Measurements from ENCODE around the gene C12orf76. TPM values are rescaled to one million over a fixed set of nuclear protein-coding genes. Genes with fewer than 3 reads are reported as not detected.

C12orf76 gene
- polyA plus RNA-seq, 1 donor (not counting 4 experiments of a cell fraction or from before 2014, with no cell fraction given): 7.3 TPM

DNA sequence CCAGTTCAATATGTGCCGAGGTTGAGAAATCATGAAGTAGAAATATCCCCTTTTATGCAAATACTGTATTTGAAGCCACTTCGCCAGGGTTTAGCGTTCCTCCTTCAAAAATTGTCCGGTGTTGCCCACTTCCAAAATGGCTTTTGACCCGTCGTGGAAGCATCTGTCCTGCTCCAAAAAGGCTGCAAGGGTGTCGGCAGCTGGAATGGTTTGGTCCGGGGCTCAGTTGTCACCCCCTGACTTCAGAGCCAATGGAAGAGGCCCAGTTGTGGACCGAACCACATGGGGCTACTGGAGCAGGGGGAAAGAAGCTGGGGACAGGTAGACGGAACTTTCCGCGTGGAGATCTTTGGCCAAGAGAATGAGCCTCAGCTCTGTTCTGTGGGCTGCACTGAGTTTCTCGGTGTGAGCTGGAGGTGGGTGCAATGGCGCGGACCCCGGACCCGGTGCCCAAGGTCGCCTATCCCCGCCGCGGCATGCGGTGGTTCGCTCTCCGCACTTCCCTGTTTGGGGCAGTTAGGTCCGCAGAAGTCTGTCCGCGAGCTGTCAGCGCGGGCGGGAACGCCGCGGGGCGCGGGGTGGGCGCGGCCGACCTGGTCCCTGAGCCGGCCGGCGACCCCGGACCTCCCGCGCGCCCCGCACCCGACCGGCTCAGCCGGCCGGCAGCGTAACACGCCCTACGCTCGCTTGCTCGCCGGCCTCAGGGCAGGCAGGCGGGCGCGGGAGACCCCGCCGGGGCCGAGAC is 49.2 kb downstream of the C12orf76 start, which contains the start of gene ANKRD13A:
ANKRD13A (plus strand) TSS at position 527 of the 745 bp plus-strand sequence. CDS start 259 bp downstream, outside the sequence.
- Histone ChIP-seq H3K4me1 (ENCODE audit: control insufficient read depth, extremely low read depth, insufficient read depth, low read length) (peaks cover 48% of the 10 kb centered on the region), H3K9me1 (ENCODE audit: control insufficient read depth, extremely low read depth, insufficient read depth, low read length) (no peaks in the 10 kb centered on the region), H3K36me3 (ENCODE audit: control insufficient read depth in 2 of 2, extremely low read depth in 1 of 2, insufficient read depth in 2 of 2, low read length in 2 of 2) (peaks cover 0 to 4% of the 10 kb centered on the region in 2 experiments), H3K79me2 (ENCODE audit: control insufficient read depth, insufficient read depth, low read length) (peaks cover 45% of the 10 kb centered on the region), H3K9me3 (ENCODE audit: control insufficient read depth, low read depth, low read length) (no peaks in the 10 kb centered on the region), H3K27me3 (ENCODE audit: control insufficient read depth, extremely low read depth, insufficient read depth, low read length) (no peaks in the 10 kb centered on the region), H4K20me1 (ENCODE audit: control insufficient read depth, extremely low read depth, insufficient read depth, low read length) (no peaks in the 10 kb centered on the region), H3K9ac (ENCODE audit: control insufficient read depth, extremely low read depth, insufficient read depth, low read length) (peak within 1 kb of the TSS; percentile 97), H2AFZ (ENCODE audit: control insufficient read depth, low read length) (peak within 1 kb of the TSS; percentile 98), H3K4me2 (ENCODE audit: control insufficient read depth, extremely low read depth, insufficient read depth, low read depth, low read length) (peak within 1 kb of the TSS; percentile 93), H3K27ac (ENCODE audit: control insufficient read depth, insufficient read depth, low read length) (peak within 1 kb of the TSS; percentile 96), H3K4me3 (ENCODE audit: control insufficient read depth in 2 of 3, extremely low read depth in 1 of 3, insufficient read depth in 2 of 3, low read depth in 1 of 3, low read length in 3 of 3) (peak within 1 kb of the TSS; percentile 71 to 85 (median 79))
- TF ChIP-seq EZH2 (IDR thresholded peaks at IDR 0.05; ENCODE audit: low read length): no peak
- TF ChIP-seq, protein P1, sequence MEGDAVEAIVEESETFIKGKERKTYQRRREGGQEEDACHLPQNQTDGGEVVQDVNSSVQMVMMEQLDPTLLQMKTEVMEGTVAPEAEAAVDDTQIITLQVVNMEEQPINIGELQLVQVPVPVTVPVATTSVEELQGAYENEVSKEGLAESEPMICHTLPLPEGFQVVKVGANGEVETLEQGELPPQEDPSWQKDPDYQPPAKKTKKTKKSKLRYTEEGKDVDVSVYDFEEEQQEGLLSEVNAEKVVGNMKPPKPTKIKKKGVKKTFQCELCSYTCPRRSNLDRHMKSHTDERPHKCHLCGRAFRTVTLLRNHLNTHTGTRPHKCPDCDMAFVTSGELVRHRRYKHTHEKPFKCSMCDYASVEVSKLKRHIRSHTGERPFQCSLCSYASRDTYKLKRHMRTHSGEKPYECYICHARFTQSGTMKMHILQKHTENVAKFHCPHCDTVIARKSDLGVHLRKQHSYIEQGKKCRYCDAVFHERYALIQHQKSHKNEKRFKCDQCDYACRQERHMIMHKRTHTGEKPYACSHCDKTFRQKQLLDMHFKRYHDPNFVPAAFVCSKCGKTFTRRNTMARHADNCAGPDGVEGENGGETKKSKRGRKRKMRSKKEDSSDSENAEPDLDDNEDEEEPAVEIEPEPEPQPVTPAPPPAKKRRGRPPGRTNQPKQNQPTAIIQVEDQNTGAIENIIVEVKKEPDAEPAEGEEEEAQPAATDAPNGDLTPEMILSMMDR (optimal IDR thresholded peaks at IDR 0.05 in 1 of 3, IDR thresholded peaks at IDR 0.05 in 1 of 3, conservative IDR thresholded peaks at IDR 0.05 in 1 of 3; ENCODE audit: extremely low read depth in 1 of 3, insufficient read depth in 2 of 3, low read length in 3 of 3): no peak
- peak; percentile 41 for FAIRE-seq
- peak; percentile 42 for DNase-seq (ENCODE audit: low read depth, low spot score)
- dilution Hi-C loops (cut with MboI; ENCODE audit: extremely low pct_ligation_motif_present, low sequenced_read_pairs): no loop called here

DNA sequence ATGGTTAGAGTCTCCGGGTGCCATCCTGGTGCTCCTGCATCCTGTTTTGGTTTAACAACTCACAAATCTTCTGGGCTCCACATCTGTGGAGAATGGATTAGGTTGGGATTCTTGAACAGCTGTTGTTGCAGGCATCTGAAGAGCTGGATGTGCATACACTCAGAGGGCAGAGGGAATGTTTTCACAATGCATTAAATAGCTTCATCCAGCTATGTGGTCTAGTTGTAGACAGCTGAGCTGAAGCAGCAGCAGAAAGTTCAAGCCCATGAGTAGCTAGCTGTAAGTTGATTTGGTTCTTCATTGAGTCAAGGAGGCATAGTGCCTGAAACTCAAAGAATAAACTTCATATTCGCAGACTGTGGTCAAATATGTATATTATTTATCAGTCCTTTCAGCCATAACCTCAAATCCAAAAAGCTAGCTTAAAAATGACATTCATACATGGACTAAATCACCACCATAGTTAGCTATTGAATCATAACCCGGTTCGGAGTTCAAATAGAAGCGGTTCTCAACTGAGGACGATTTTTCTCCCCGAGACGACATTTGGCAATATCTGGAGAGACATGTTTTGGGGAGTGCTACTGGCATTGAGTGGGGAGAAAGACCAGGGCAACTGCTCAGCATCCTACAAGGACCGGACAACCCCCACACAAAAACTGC is 50.0 kb downstream of the C12orf76 start:
- dilution Hi-C loops (cut with MboI; ENCODE audit: extremely low pct_ligation_motif_present, low sequenced_read_pairs): no loop called here
- FAIRE-seq (no peak), DNase-seq (ENCODE audit: low read depth, low spot score) (no peak)
- H3K36me3 ChIP-seq (ENCODE audit: control insufficient read depth in 2 of 2, extremely low read depth in 1 of 2, insufficient read depth in 2 of 2, low read length in 2 of 2): peaks cover 0 to 4% of the 10 kb centered on the region in 2 experiments
- TF ChIP-seq, protein P1 (optimal IDR thresholded peaks at IDR 0.05 in 1 of 3, IDR thresholded peaks at IDR 0.05 in 1 of 3, conservative IDR thresholded peaks at IDR 0.05 in 1 of 3; ENCODE audit: extremely low read depth in 1 of 3, insufficient read depth in 2 of 3, low read length in 3 of 3): no peak
- no peak for TF ChIP-seq EZH2 (IDR thresholded peaks at IDR 0.05; ENCODE audit: low read length)
- H3K4me1 ChIP-seq (ENCODE audit: control insufficient read depth, extremely low read depth, insufficient read depth, low read length): peaks cover 48% of the 10 kb centered on the region
- peak overlapping the region; percentile 85 for H3K4me2 ChIP-seq (ENCODE audit: control insufficient read depth, extremely low read depth, insufficient read depth, low read depth, low read length)
- peak overlapping the region; percentile 97 for H3K9ac ChIP-seq (ENCODE audit: control insufficient read depth, extremely low read depth, insufficient read depth, low read length)
- H4K20me1 ChIP-seq (ENCODE audit: control insufficient read depth, extremely low read depth, insufficient read depth, low read length): no peaks in the 10 kb centered on the region
- peak overlapping the region; percentile 98 for H2AFZ ChIP-seq (ENCODE audit: control insufficient read depth, low read length)
- no peaks in the 10 kb centered on the region for H3K9me1 ChIP-seq (ENCODE audit: control insufficient read depth, extremely low read depth, insufficient read depth, low read length)
- H3K27me3 ChIP-seq (ENCODE audit: control insufficient read depth, extremely low read depth, insufficient read depth, low read length): no peaks in the 10 kb centered on the region
- peaks cover 46% of the 10 kb centered on the region for H3K79me2 ChIP-seq (ENCODE audit: control insufficient read depth, insufficient read depth, low read length)
- H3K4me3 ChIP-seq (ENCODE audit: control insufficient read depth in 2 of 3, extremely low read depth in 1 of 3, insufficient read depth in 2 of 3, low read depth in 1 of 3, low read length in 3 of 3): peak overlapping the region; percentile 71 to 85 (median 79)
- H3K27ac ChIP-seq (ENCODE audit: control insufficient read depth, insufficient read depth, low read length): peak overlapping the region; percentile 96
- no peaks in the 10 kb centered on the region for H3K9me3 ChIP-seq (ENCODE audit: control insufficient read depth, low read depth, low read length)

Measured in keratinocyte (primary cell).